GM19463 (cell line): ENCODE results near the gene GREB1L.

Experiments
- ATAC-seq: cut with Tn5 transposase; IDR thresholded peaks from one replicate; pipeline ENCODE4 v1.9.1; 2021; ENCODE audit warnings: mild to moderate bottlenecking, moderate library complexity; ENCODE audit not compliant: unreplicated experiment

Gene GREB1L

GRCh38 chr18:21444465-21445212 lies 202.6 kb downstream of the GREB1L start:
- ATAC-seq, result no peak

- ATAC-seq, result no peak
Observed at GRCh38 chr18:21448299-21448698, 206.3 kb downstream of the GREB1L start.

GRCh38 chr18:21449367-21450290 lies 207.6 kb downstream of the GREB1L start:
- ATAC-seq, result no peak

- no peak for ATAC-seq
Observed at GRCh38 chr18:21450503-21450902, 208.5 kb downstream of the GREB1L start.

- no peak for ATAC-seq
Observed at GRCh38 chr18:21450913-21451312, 208.9 kb downstream of the GREB1L start.

GRCh38 chr18:21451851-21452250 lies 209.8 kb downstream of the GREB1L start:
- no peak for ATAC-seq

- no peak for ATAC-seq
Observed at GRCh38 chr18:21452276-21452780, 210.3 kb downstream of the GREB1L start.

GRCh38 chr18:21452796-21453510 lies 210.9 kb downstream of the GREB1L start:
- ATAC-seq, result no peak

- ATAC-seq, result no peak
Observed at GRCh38 chr18:21453511-21453901, 211.5 kb downstream of the GREB1L start.

- no peak for ATAC-seq
Observed at GRCh38 chr18:21454725-21455124, 212.7 kb downstream of the GREB1L start.

GRCh38 chr18:21456428-21457178 lies 214.6 kb downstream of the GREB1L start:
- ATAC-seq, result no peak

- ATAC-seq, result no peak
Observed at GRCh38 chr18:21457179-21457535, 215.1 kb downstream of the GREB1L start.

- ATAC-seq, result no peak
Observed at GRCh38 chr18:21458310-21458709, 216.3 kb downstream of the GREB1L start.

- no peak for ATAC-seq
Observed at GRCh38 chr18:21458788-21459187, 216.8 kb downstream of the GREB1L start.

GRCh38 chr18:21459706-21460286 lies 217.8 kb downstream of the GREB1L start:
- no peak for ATAC-seq

GRCh38 chr18:21461460-21461859 lies 219.4 kb downstream of the GREB1L start:
- no peak for ATAC-seq

- ATAC-seq, result no peak
Observed at GRCh38 chr18:21463718-21464117, 221.7 kb downstream of the GREB1L start.

GRCh38 chr18:21468514-21469164 lies 226.6 kb downstream of the GREB1L start:
- ATAC-seq, result no peak

GRCh38 chr18:21472741-21473140 lies 230.7 kb downstream of the GREB1L start:
- ATAC-seq, result no peak

GRCh38 chr18:21474621-21475020 lies 232.6 kb downstream of the GREB1L start:
- no peak for ATAC-seq
